K562 (cell line): ENCODE data around the gene INCENP. TPM values are rescaled to one million over a fixed set of nuclear protein-coding genes. Genes with fewer than 3 reads are reported as not detected.

Experiments used
- ATF7 ChIP-seq: fragments of 450-650 bp; IDR thresholded peaks from 2 replicates; pipeline ENCODE4 v1.7.1; 2014; ENCODE audit warnings: mild to moderate bottlenecking, moderate library complexity
- CTBP1 ChIP-seq: fragments of 450-650 bp; IDR thresholded peaks from 2 replicates; pipeline ENCODE4 v1.6.1; 2016; ENCODE audit warnings: borderline replicate concordance
- GABPA ChIP-seq: fragments of 200-800 bp; sonication (Bioruptor generic); conservative IDR thresholded peaks from 2 replicates; pipeline ENCODE4 v1.6.1; 2016; ENCODE audit warnings: low read depth, missing genetic modification characterization, missing compliant biosample characterization
- HMG20A ChIP-seq: fragments of 450-650 bp; formaldehyde crosslinking; conservative IDR thresholded peaks from 2 replicates; pipeline ENCODE4 v1.4.0; 2020; ENCODE audit warnings: mild to moderate bottlenecking, mixed read lengths
- HNRNPLL ChIP-seq: fragments of 200-400 bp; formaldehyde crosslinking; IDR thresholded peaks from 2 replicates; pipeline ENCODE4 v1.6.1; 2017; ENCODE audit warnings: low read length, low read depth, mild to moderate bottlenecking; ENCODE audit not compliant: poor library complexity, severe bottlenecking
- KLF6 ChIP-seq: fragments of 250-450 bp; sonication (Bioruptor Pico); IDR thresholded peaks from 2 replicates; pipeline ENCODE4 v1.4.0; 2020; ENCODE audit warnings: mild to moderate bottlenecking, moderate library complexity, borderline replicate concordance
- MYBL2 ChIP-seq, 2 experiments: fragments of 450-650 bp in 1 of 2; sonication (generic) in 1 of 2; formaldehyde crosslinking in 1 of 2; IDR thresholded peaks; 2 replicates each; pipeline versions ENCODE4 v1.6.1 to v1.8.1; 2017 to 2022; ENCODE audit warnings: borderline replicate concordance in 1 of 2, inconsistent platforms in 1 of 2, low read depth in 1 of 2, mild to moderate bottlenecking in 1 of 2, missing genetic modification reagents in 1 of 2, moderate library complexity in 1 of 2
- NR2F6 ChIP-seq: fragments of 450-650 bp; formaldehyde crosslinking; IDR thresholded peaks from 2 replicates; pipeline ENCODE4 v1.4.0; 2020; ENCODE audit warnings: mild to moderate bottlenecking
- PHF21A ChIP-seq: fragments of 450-650 bp; IDR thresholded peaks from 2 replicates; pipeline ENCODE4 v1.6.1; 2017; ENCODE audit warnings: low read depth, borderline replicate concordance
- PKNOX1 ChIP-seq: fragments of 450-650 bp; IDR thresholded peaks from 2 replicates; pipeline ENCODE4 v1.6.1; 2016
- POLR2B ChIP-seq: fragments of 450-650 bp; IDR thresholded peaks from 2 replicates; pipeline ENCODE4 v1.6.1; 2018; ENCODE audit warnings: low read depth; ENCODE audit not compliant: partially characterized antibody
- RCOR1 ChIP-seq, 2 experiments: IDR thresholded peaks; 2 replicates each; pipeline ENCODE4 v1.6.1; 2012; ENCODE audit warnings: low read depth in 2 of 2, low read length in 2 of 2, borderline replicate concordance in 1 of 2, improper control_type of control experiment in 1 of 2
- SAFB ChIP-seq: fragments of 200-400 bp; formaldehyde crosslinking; IDR thresholded peaks from 2 replicates; pipeline ENCODE4 v1.6.1; 2017; ENCODE audit warnings: low read depth, low read length, borderline replicate concordance
- SLC30A9 ChIP-seq: fragments of 250-450 bp; sonication (Bioruptor Pico); IDR thresholded peaks from 2 replicates; pipeline ENCODE4 v1.8.0; 2022; ENCODE audit warnings: mild to moderate bottlenecking, moderate library complexity
- SMARCA5 ChIP-seq: fragments of 450-650 bp; IDR thresholded peaks from 2 replicates; pipeline ENCODE4 v1.6.1; 2016
- SRF ChIP-seq, 2 experiments: fragments of 250-450, 450-650 bp in 1 of 2; sonication (Bioruptor Pico) in 1 of 2; sonication (generic) in 1 of 2; formaldehyde crosslinking; IDR thresholded peaks; 2 replicates each; pipeline versions ENCODE4 v1.5.0 to v1.5.1; 2020 to 2022; ENCODE audit warnings: mild to moderate bottlenecking in 1 of 2, missing genetic modification reagents in 1 of 2
- TAF7 ChIP-seq: fragments of 450-650 bp; IDR thresholded peaks from 2 replicates; pipeline ENCODE4 v1.6.1; 2016; ENCODE audit warnings: missing genetic modification characterization, missing compliant biosample characterization
- TEAD1 ChIP-seq, 2 experiments: fragments of 450-650 bp in 1 of 2; sonication (generic) in 1 of 2; formaldehyde crosslinking; IDR thresholded peaks; 2 replicates each; pipeline versions ENCODE4 v1.4.0 to v1.8.0; 2020 to 2022; ENCODE audit warnings: mild to moderate bottlenecking in 2 of 2, missing genetic modification reagents in 1 of 2
- U2AF2 ChIP-seq: fragments of 200-400 bp; formaldehyde crosslinking; optimal IDR thresholded peaks from 2 replicates; pipeline ENCODE3; 2017; ENCODE audit warnings: low read depth, mild to moderate bottlenecking, low read length
- ZKSCAN3 ChIP-seq: fragments of 250-450 bp; sonication (Bioruptor Pico); IDR thresholded peaks from 2 replicates; pipeline ENCODE4 v1.4.0; 2020
- ZNF24 ChIP-seq: fragments of 450-650 bp; IDR thresholded peaks from 2 replicates; pipeline ENCODE4 v1.6.1; 2016
- ZNF3 ChIP-seq: fragments of 250-450 bp; sonication (Bioruptor Pico); IDR thresholded peaks from 2 replicates; pipeline ENCODE4 v1.5.0; 2021; ENCODE audit warnings: mild to moderate bottlenecking, moderate library complexity
- ZNF324 ChIP-seq: fragments of 250-450 bp; sonication (Bioruptor Pico); IDR thresholded peaks from 2 replicates; pipeline ENCODE4 v1.4.0; 2020; ENCODE audit warnings: mild to moderate bottlenecking
- ZNF644 ChIP-seq: fragments of 200-800 bp; sonication (Bioruptor generic); IDR thresholded peaks from 2 replicates; pipeline ENCODE4 v1.6.1; 2016; ENCODE audit warnings: low read depth, missing genetic modification characterization, missing compliant biosample characterization
- polyA plus RNA-seq, 8 experiments: library from polyadenylated mRNA; depleted of rRNA in 4 of 8; stranded (reverse) in 5 of 8; unstranded in 3 of 8; fragments of >200 nt; fragmentation: Nextera tagmentation in 2 of 8; fragmentation: Illumina TruSeq in 1 of 8; extraction: Ambion mirVana in 2 of 8; extraction: Trizol in 1 of 8; gene quantifications; 2 replicates each; pipeline versions ENCODE4 v1.2.1 to v1.2.3, GENCODE V29; 2011 to 2014; ENCODE audit warnings: inconsistent platforms in 1 of 8, missing spikeins in 1 of 8
- total RNA-seq, 7 experiments: library from RNA; depleted of rRNA in 6 of 7; stranded (reverse); fragments of >200 nt in 6 of 7; fragmentation: Illumina TruSeq in 2 of 7; extraction: Trizol in 2 of 7; gene quantifications; 2 replicates each; pipeline versions ENCODE4 v1.2.1 to v1.2.3, GENCODE V29; 2011 to 2021; ENCODE audit warnings: low replicate concordance in 1 of 7
- TF ChIP-seq, protein P1 (sequence below): fragments of 250-450 bp; sonication (Bioruptor Pico); IDR thresholded peaks from 2 replicates; pipeline ENCODE4 v1.8.0; 2022; ENCODE audit warnings: inconsistent platforms, mild to moderate bottlenecking, moderate library complexity, borderline replicate concordance
- TF ChIP-seq, protein P2 (sequence below): sonication (generic); formaldehyde crosslinking; IDR thresholded peaks from 2 replicates; pipeline ENCODE4 v1.8.1; 2023; ENCODE audit warnings: mild to moderate bottlenecking, missing genetic modification reagents

INCENP gene
- total and polyA plus RNA-seq, 9 of the 15 experiments (the other 6 are each of a cell fraction or from before 2014, with no cell fraction given): 1.1 to 97.9 (median 28.2) TPM

DNA sequence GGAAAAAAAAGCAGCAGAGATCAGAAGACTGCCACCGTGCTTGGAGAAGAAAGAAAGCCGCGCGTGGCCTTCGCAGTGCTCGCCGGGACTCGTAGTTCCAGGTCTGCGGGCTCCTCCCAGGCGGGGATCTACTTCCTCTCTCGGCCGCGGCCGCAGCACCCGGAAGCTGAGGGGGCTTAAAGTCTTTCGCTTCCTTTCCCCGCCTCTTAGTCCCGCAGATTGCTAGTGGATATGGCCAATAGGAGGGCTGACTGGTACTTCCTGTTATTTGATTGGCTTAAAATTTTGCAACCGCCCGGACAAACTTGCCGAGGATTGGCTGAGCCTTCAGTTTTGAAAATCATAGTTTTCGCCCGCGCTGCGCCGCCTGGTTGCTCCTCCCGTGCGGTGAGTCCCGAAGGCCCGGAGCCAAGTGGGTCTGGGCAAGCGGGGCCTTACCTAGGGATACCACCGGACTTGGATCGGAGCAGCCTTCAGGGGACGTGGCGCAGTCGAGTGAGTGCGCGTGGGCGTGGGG, at the start of gene INCENP (continued):
- TF ChIP-seq MYBL2 (IDR thresholded peaks at IDR 0.05; ENCODE audit: low read depth) (peak; percentile 99), MYBL2 (CRISPR knock-in tag; IDR thresholded peaks at IDR 0.05; ENCODE audit: borderline replicate concordance) (peak; percentile 86; the same call in 1 of the 2 replicates), ZNF324 (CRISPR knock-in tag) (no peak), HMG20A (no peak), U2AF2 (no peak), RCOR1 (IDR thresholded peaks at IDR 0.05; ENCODE audit: borderline replicate concordance in 1 of 2, low read depth in 2 of 2, low read length in 2 of 2) (no peak), PHF21A (no peak), SAFB (no peak), TAF7 (no peak), ZKSCAN3 (no peak), ZNF644 (tag) (no peak), PKNOX1 (peak; percentile 99), SRF (CRISPR knock-in tag; IDR thresholded peaks at IDR 0.05) (no peak), POLR2B (peak; percentile 20), ZNF24 (no peak), GABPA (tag) (peak; percentile 96), TEAD1 (CRISPR knock-in tag; IDR thresholded peaks at IDR 0.05) (0 out of 4 replicates have a peak, but pooled peaks of 1 of the 2 experiments have one; percentile 7), ATF7 (peak; percentile 74), KLF6 (CRISPR knock-in tag) (no peak), NR2F6 (CRISPR knock-in tag) (no peak), SMARCA5 (no peak), CTBP1 (peak; percentile 7; the same call in 1 of the 2 replicates), SLC30A9 (CRISPR knock-in tag) (no peak), ZNF3 (CRISPR knock-in tag) (no peak), HNRNPLL (peak; percentile 35)
- TF ChIP-seq, protein P1, sequence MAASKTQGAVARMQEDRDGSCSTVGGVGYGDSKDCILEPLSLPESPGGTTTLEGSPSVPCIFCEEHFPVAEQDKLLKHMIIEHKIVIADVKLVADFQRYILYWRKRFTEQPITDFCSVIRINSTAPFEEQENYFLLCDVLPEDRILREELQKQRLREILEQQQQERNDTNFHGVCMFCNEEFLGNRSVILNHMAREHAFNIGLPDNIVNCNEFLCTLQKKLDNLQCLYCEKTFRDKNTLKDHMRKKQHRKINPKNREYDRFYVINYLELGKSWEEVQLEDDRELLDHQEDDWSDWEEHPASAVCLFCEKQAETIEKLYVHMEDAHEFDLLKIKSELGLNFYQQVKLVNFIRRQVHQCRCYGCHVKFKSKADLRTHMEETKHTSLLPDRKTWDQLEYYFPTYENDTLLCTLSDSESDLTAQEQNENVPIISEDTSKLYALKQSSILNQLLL: no peak
- TF ChIP-seq, protein P2, sequence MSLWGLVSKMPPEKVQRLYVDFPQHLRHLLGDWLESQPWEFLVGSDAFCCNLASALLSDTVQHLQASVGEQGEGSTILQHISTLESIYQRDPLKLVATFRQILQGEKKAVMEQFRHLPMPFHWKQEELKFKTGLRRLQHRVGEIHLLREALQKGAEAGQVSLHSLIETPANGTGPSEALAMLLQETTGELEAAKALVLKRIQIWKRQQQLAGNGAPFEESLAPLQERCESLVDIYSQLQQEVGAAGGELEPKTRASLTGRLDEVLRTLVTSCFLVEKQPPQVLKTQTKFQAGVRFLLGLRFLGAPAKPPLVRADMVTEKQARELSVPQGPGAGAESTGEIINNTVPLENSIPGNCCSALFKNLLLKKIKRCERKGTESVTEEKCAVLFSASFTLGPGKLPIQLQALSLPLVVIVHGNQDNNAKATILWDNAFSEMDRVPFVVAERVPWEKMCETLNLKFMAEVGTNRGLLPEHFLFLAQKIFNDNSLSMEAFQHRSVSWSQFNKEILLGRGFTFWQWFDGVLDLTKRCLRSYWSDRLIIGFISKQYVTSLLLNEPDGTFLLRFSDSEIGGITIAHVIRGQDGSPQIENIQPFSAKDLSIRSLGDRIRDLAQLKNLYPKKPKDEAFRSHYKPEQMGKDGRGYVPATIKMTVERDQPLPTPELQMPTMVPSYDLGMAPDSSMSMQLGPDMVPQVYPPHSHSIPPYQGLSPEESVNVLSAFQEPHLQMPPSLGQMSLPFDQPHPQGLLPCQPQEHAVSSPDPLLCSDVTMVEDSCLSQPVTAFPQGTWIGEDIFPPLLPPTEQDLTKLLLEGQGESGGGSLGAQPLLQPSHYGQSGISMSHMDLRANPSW: no peak
